Neuronal stem cell (in vitro differentiated cells): ENCODE measurements around the gene MYO1E.

Experiments
- DNase-seq: peaks from one replicate; pipeline ENCODE4 v3.0.0-alpha.2; 2013; ENCODE audit warnings: low spot score
- H2AFZ ChIP-seq: one replicate; pipeline ENCODE4 v1.6.1; 2013; ENCODE audit warnings: mild to moderate bottlenecking, low read length, inconsistent platforms
- H2AK5ac ChIP-seq: 2 replicates; pipeline ENCODE4 v1.6.1; 2013; ENCODE audit warnings: low read depth, mild to moderate bottlenecking, inconsistent platforms, low read length, moderate library complexity, mixed read lengths
- H2BK120ac ChIP-seq: 2 replicates; pipeline ENCODE4 v1.6.1; 2013; ENCODE audit warnings: low read depth, mild to moderate bottlenecking, inconsistent platforms, low read length, moderate library complexity, mixed read lengths
- H2BK12ac ChIP-seq: one replicate; pipeline ENCODE4 v1.6.1; 2013; ENCODE audit warnings: low read length, inconsistent platforms
- H2BK15ac ChIP-seq: 2 replicates; pipeline ENCODE4 v1.6.1; 2013; ENCODE audit warnings: mild to moderate bottlenecking, low read length, inconsistent platforms, mixed read lengths
- H2BK5ac ChIP-seq: one replicate; pipeline ENCODE4 v1.6.1; 2013; ENCODE audit warnings: inconsistent platforms, mild to moderate bottlenecking, low read length, moderate library complexity
- H3K14ac ChIP-seq: one replicate; pipeline ENCODE4 v1.6.1; 2013; ENCODE audit warnings: low read length, inconsistent platforms
- H3K18ac ChIP-seq: 2 replicates; pipeline ENCODE4 v1.6.1; 2013; ENCODE audit warnings: low read length, inconsistent platforms
- H3K23ac ChIP-seq: 2 replicates; pipeline ENCODE4 v1.6.1; 2013; ENCODE audit warnings: low read depth, mild to moderate bottlenecking, mixed read lengths, low read length, inconsistent platforms; ENCODE audit not compliant: poor library complexity
- H3K27ac ChIP-seq: replicated peaks from 3 replicates; pipeline ENCODE4 v1.5.1; 2013; ENCODE audit warnings: low read length, inconsistent platforms
- H3K27me3 ChIP-seq, 3 experiments: 2 replicates each; pipeline ENCODE4 v1.6.1; 2013; ENCODE audit warnings: low read length in 3 of 3, mild to moderate bottlenecking in 2 of 3, inconsistent platforms in 1 of 3, low read depth in 1 of 3, mixed read lengths in 1 of 3, moderate library complexity in 1 of 3; ENCODE audit not compliant: control insufficient read depth in 3 of 3, insufficient read depth in 3 of 3
- H3K36me3 ChIP-seq, 2 donors: replicated peaks in 1 of 2; 2 replicates each; pipeline ENCODE4 v1.6.1; 2013; ENCODE audit warnings: low read length in 2 of 2; ENCODE audit not compliant: control insufficient read depth in 2 of 2, insufficient read depth in 2 of 2
- H3K4ac ChIP-seq: 2 replicates; pipeline ENCODE4 v1.6.1; 2013; ENCODE audit warnings: inconsistent platforms, mild to moderate bottlenecking, low read length, moderate library complexity
- H3K4me1 ChIP-seq, 2 donors: 1 replicate in 1 of 2; 2 replicates in 1 of 2; pipeline ENCODE4 v1.6.1; 2013; ENCODE audit warnings: low read length in 2 of 2, low read depth in 1 of 2; ENCODE audit not compliant: control insufficient read depth in 2 of 2, insufficient read depth in 1 of 2
- H3K4me2 ChIP-seq: one replicate; pipeline ENCODE4 v1.6.1; 2013; ENCODE audit warnings: mild to moderate bottlenecking, low read length, inconsistent platforms; ENCODE audit not compliant: insufficient read depth, poor library complexity, severe bottlenecking
- H3K4me3 ChIP-seq, 2 donors: 2 replicates each; pipeline ENCODE4 v1.5.1; 2013; ENCODE audit warnings: low read length in 2 of 2, mild to moderate bottlenecking in 2 of 2, inconsistent platforms in 1 of 2, moderate library complexity in 1 of 2
- H3K79me1 ChIP-seq: one replicate; pipeline ENCODE4 v1.6.1; 2013; ENCODE audit warnings: low read depth, mild to moderate bottlenecking, inconsistent platforms, low read length, moderate library complexity
- H3K9ac ChIP-seq: one replicate; pipeline ENCODE4 v1.6.1; 2013; ENCODE audit warnings: mild to moderate bottlenecking, low read depth, low read length, inconsistent platforms; ENCODE audit not compliant: poor library complexity
- H3K9me3 ChIP-seq, 2 donors: replicated peaks in 1 of 2; 2 replicates each; pipeline versions ENCODE3 to v1.6.1; 2013; ENCODE audit warnings: low read length in 2 of 2, mild to moderate bottlenecking in 2 of 2, inconsistent platforms in 1 of 2, low read depth in 1 of 2, mixed read lengths in 1 of 2, moderate library complexity in 1 of 2; ENCODE audit not compliant: control insufficient read depth in 2 of 2, insufficient read depth in 1 of 2
- H4K8ac ChIP-seq: one replicate; pipeline ENCODE4 v1.6.1; 2013; ENCODE audit warnings: low read depth, mild to moderate bottlenecking, inconsistent platforms, low read length, moderate library complexity
- H4K91ac ChIP-seq: one replicate; pipeline ENCODE4 v1.6.1; 2013; ENCODE audit warnings: low read length, low read depth, mild to moderate bottlenecking, inconsistent platforms; ENCODE audit not compliant: poor library complexity
- WGBS, 2 donors: extraction: QIAGEN DNeasy Blood & Tissue Kit; methylation state at CpG; one replicate each; pipeline ENCODE4 v1.1.7; 2013; ENCODE audit warnings: missing lambda C conversion rate in 2 of 2, mixed read lengths in 1 of 2; ENCODE audit not compliant: insufficient read length in 2 of 2, insufficient replicate concordance in 1 of 2; ENCODE audit errors: extremely low coverage in 2 of 2; 5-methylcytosine and 5-hydroxymethylcytosine counted together

The MYO1E gene

GRCh38 chr15:59347915-59348314 is 24.8 kb downstream of the MYO1E start:
- H3K14ac ChIP-seq, result no peak overlapping the region
- DNase-seq, result no peak
- no peaks in the 10 kb centered on the region for H3K27me3 ChIP-seq
- no peak overlapping the region for H3K9ac ChIP-seq
- H2BK5ac ChIP-seq, result no peak overlapping the region
- H3K9me3 ChIP-seq, result peaks cover 0 to 9% of the 10 kb centered on the region in 2 donors
- no peak overlapping the region for H3K27ac ChIP-seq
- H2BK12ac ChIP-seq, result no peak overlapping the region
- H4K8ac ChIP-seq, result no peak overlapping the region
- H4K91ac ChIP-seq, result no peak overlapping the region
- no peak overlapping the region for H3K18ac ChIP-seq
- H2BK120ac ChIP-seq, result no peak overlapping the region
- H3K36me3 ChIP-seq, result no peaks in the 10 kb centered on the region
- no peak overlapping the region for H2AK5ac ChIP-seq
- no peak overlapping the region for H3K23ac ChIP-seq
- H3K4me1 ChIP-seq, result peaks cover 0 to 3% of the 10 kb centered on the region in 2 donors
- no peak overlapping the region for H3K4me3 ChIP-seq
- H3K79me1 ChIP-seq, result no peaks in the 10 kb centered on the region
- no peak overlapping the region for H3K4me2 ChIP-seq
- no peak overlapping the region for H2BK15ac ChIP-seq
- WGBS, 2 donors, result no CpG with 5 or more reads among the region's 5 CpGs
- H2AFZ ChIP-seq, result no peak overlapping the region
- H3K4ac ChIP-seq, result no peak overlapping the region

GRCh38 chr15:59346951-59347350 is 25.7 kb downstream of the MYO1E start:
- H3K36me3 ChIP-seq, result no peaks in the 10 kb centered on the region
- no peak overlapping the region for H3K23ac ChIP-seq
- H2BK12ac ChIP-seq, result no peak overlapping the region
- H3K14ac ChIP-seq, result no peak overlapping the region
- H3K9ac ChIP-seq, result no peak overlapping the region
- no peak for DNase-seq
- H2BK15ac ChIP-seq, result no peak overlapping the region
- no peak overlapping the region for H2AK5ac ChIP-seq
- no peak overlapping the region for H2BK120ac ChIP-seq
- H3K9me3 ChIP-seq, result peaks cover 0 to 9% of the 10 kb centered on the region in 2 donors
- no peak overlapping the region for H2BK5ac ChIP-seq
- no CpG with 5 or more reads among the region's 12 CpGs for WGBS, 2 donors
- no peak overlapping the region for H4K91ac ChIP-seq
- H2AFZ ChIP-seq, result no peak overlapping the region
- no peak overlapping the region for H3K4me3 ChIP-seq
- no peak overlapping the region for H3K18ac ChIP-seq
- H3K4me1 ChIP-seq, result peaks cover 0 to 3% of the 10 kb centered on the region in 2 donors
- H3K4me2 ChIP-seq, result no peak overlapping the region
- no peak overlapping the region for H3K27ac ChIP-seq
- no peaks in the 10 kb centered on the region for H3K27me3 ChIP-seq
- H3K4ac ChIP-seq, result no peak overlapping the region
- no peak overlapping the region for H4K8ac ChIP-seq
- H3K79me1 ChIP-seq, result no peaks in the 10 kb centered on the region

- no peak overlapping the region for H2BK5ac ChIP-seq
- H3K79me1 ChIP-seq, result no peaks in the 10 kb centered on the region
- H4K8ac ChIP-seq, result no peak overlapping the region
- H3K4me2 ChIP-seq, result no peak overlapping the region
- H2AFZ ChIP-seq, result no peak overlapping the region
- no peak overlapping the region for H3K23ac ChIP-seq
- no peak overlapping the region for H3K14ac ChIP-seq
- peaks cover 0 to 9% of the 10 kb centered on the region in 2 donors for H3K9me3 ChIP-seq
- no peak overlapping the region for H2BK15ac ChIP-seq
- H3K18ac ChIP-seq, result no peak overlapping the region
- H4K91ac ChIP-seq, result no peak overlapping the region
- no peak overlapping the region for H2BK12ac ChIP-seq
- H3K4me1 ChIP-seq, result peaks cover 0 to 3% of the 10 kb centered on the region in 2 donors
- H3K4me3 ChIP-seq, result no peak overlapping the region
- no peaks in the 10 kb centered on the region for H3K27me3 ChIP-seq
- no peak overlapping the region for H3K27ac ChIP-seq
- H3K36me3 ChIP-seq, result no peaks in the 10 kb centered on the region
- no peak overlapping the region for H3K9ac ChIP-seq
- H3K4ac ChIP-seq, result no peak overlapping the region
- H2BK120ac ChIP-seq, result no peak overlapping the region
- H2AK5ac ChIP-seq, result no peak overlapping the region
- no peak for DNase-seq
These were observed 27.3 kb downstream of the MYO1E start for GRCh38 chr15:59345326-59345725.

GRCh38 chr15:59344311-59344710 is 28.4 kb downstream of the MYO1E start:
- Histone ChIP-seq H4K8ac (no peak overlapping the region), H3K79me1 (no peaks in the 10 kb centered on the region), H3K23ac (no peak overlapping the region), H3K4me1 (peaks cover 3 to 4% of the 10 kb centered on the region in 2 donors), H3K4me3 (no peak overlapping the region), H3K9ac (no peak overlapping the region), H3K27ac (no peak overlapping the region), H2BK5ac (no peak overlapping the region), H4K91ac (no peak overlapping the region), H3K18ac (no peak overlapping the region), H2AFZ (no peak overlapping the region), H3K27me3 (no peaks in the 10 kb centered on the region), H3K36me3 (no peaks in the 10 kb centered on the region), H2BK15ac (no peak overlapping the region), H3K9me3 (peaks cover 0 to 9% of the 10 kb centered on the region in 2 donors), H3K14ac (no peak overlapping the region), H3K4ac (no peak overlapping the region), H3K4me2 (no peak overlapping the region), H2BK120ac (no peak overlapping the region), H2BK12ac (no peak overlapping the region), H2AK5ac (no peak overlapping the region)
- no peak for DNase-seq
